AG09309 (cell line): ENCODE results near the gene TTC9B.

Source experiments
- DNase-seq: peaks from one replicate; pipeline ENCODE4 v3.0.0-alpha.2; 2010; ENCODE audit warnings: low read depth
- H3K4me3 ChIP-seq: 2 replicates; pipeline ENCODE4 v1.5.1; 2011; ENCODE audit warnings: mild to moderate bottlenecking, low read depth, low read length, moderate library complexity; ENCODE audit not compliant: control insufficient read depth
- TF ChIP-seq, protein P1 (sequence below): IDR thresholded peaks from 2 replicates; pipeline ENCODE4 v1.5.1; 2011; ENCODE audit warnings: mild to moderate bottlenecking, low read depth, low read length, inconsistent platforms; ENCODE audit not compliant: insufficient read depth, control insufficient read depth; ENCODE audit errors: missing control alignments

TTC9B gene

GRCh38 chr19:40264314-40265054, 46.3 kb upstream of the TTC9B start:
- TF ChIP-seq, protein P1, sequence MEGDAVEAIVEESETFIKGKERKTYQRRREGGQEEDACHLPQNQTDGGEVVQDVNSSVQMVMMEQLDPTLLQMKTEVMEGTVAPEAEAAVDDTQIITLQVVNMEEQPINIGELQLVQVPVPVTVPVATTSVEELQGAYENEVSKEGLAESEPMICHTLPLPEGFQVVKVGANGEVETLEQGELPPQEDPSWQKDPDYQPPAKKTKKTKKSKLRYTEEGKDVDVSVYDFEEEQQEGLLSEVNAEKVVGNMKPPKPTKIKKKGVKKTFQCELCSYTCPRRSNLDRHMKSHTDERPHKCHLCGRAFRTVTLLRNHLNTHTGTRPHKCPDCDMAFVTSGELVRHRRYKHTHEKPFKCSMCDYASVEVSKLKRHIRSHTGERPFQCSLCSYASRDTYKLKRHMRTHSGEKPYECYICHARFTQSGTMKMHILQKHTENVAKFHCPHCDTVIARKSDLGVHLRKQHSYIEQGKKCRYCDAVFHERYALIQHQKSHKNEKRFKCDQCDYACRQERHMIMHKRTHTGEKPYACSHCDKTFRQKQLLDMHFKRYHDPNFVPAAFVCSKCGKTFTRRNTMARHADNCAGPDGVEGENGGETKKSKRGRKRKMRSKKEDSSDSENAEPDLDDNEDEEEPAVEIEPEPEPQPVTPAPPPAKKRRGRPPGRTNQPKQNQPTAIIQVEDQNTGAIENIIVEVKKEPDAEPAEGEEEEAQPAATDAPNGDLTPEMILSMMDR: no peak
- H3K4me3 ChIP-seq: no peak overlapping the region
- DNase-seq: no peak

GRCh38 chr19:40263440-40264313, 45.5 kb upstream of the TTC9B start:
- TF ChIP-seq, protein P1: no peak
- no peak overlapping the region for H3K4me3 ChIP-seq
- DNase-seq: no peak

DNA sequence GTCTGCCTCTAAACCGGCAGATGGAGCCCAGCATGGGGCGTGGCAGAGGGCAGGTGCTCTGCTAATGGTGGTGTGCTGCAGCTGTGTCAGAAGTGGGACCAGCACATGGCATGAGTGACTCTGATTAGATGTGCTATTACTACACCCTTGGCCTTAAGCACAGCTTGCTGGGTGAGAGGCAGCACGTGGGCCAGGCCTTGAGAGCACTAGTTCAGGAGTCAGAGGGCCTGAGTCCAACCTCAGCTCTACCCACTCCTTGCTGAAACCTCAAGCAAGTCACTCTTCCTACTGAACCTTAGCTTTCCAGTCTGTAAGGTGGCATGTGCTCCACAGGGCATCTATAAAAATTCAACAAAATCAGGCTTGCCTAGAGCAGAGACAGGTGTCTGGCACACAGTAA, 44.2 kb upstream of the TTC9B start:
- TF ChIP-seq, protein P1: no peak
- no peak overlapping the region for H3K4me3 ChIP-seq
- DNase-seq: no peak

DNA sequence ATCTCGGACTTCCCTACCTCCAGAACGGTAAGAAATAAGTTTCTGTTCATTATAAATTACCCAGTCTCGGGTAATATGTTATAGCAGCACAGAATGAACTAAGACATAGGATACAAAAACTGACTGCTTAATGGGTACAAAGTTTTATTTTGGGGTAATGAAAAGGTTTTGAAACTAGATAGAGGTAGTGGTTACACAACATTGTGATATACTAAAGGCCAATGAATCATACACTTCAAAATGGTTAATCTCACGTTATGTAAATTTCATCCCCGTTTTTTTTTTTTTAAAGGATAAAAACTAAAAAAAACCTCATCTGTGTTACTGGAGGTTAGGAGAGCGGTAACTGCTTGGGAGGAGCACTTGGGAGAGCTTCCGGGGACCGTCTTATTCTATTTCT, 43.4 kb upstream of the TTC9B start:
- no peak overlapping the region for H3K4me3 ChIP-seq
- TF ChIP-seq, protein P1: no peak
- no peak for DNase-seq

GRCh38 chr19:40257096-40257517, 38.9 kb upstream of the TTC9B start:
- TF ChIP-seq, protein P1: no peak
- DNase-seq: no peak
- H3K4me3 ChIP-seq: no peak overlapping the region

GRCh38 chr19:40256512-40256911, 38.3 kb upstream of the TTC9B start:
- no peak overlapping the region for H3K4me3 ChIP-seq
- no peak for DNase-seq
- TF ChIP-seq, protein P1: no peak
